Measurements from ENCODE around the gene EVA1C.

EVA1C gene

DNA sequence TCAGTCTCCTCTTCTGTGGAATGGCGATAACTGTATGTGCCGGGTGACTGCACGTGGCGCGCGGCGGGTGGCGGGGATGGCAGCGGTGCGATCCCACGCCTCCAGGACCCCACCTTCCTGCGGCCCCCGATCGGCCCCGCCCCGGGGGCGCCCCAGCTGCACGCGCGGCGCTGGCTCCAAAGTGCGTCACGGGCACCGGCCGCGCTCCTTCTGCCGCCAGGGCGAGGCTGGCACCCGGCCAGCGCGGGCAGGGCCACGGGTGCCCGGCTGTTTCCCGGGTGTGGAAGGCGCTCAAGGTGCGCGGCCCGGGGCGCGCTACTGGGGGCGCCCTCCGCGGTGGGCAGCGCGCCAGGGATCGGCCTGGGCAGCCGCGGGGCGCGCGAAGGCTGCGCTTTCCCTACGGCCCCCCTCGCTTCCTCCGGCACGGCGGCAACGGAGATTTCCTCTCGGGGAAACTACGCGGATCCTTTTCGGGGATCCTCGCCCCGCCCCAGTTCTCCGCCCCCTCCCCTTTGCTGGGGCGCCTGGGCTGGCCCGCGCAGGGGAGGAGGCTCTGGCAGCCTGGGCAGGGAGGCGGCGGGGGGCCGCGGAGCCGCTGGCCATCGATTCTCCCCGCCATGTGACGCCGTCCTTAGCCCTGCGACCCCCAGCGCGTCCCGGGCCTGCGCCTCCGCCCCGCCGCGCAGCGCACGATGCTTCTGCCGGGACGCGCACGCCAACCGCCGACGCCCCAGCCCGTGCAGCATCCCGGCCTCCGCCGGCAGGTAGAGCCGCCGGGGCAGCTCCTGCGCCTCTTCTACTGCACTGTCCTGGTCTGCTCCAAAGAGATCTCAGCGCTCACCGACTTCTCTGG, at the start of gene EVA1C:
EVA1C (plus strand) TSS at position 545 of the 853 bp plus-strand sequence; CDS start at position 693, 148 bp downstream.
- TF ChIP-seq, protein P1, sequence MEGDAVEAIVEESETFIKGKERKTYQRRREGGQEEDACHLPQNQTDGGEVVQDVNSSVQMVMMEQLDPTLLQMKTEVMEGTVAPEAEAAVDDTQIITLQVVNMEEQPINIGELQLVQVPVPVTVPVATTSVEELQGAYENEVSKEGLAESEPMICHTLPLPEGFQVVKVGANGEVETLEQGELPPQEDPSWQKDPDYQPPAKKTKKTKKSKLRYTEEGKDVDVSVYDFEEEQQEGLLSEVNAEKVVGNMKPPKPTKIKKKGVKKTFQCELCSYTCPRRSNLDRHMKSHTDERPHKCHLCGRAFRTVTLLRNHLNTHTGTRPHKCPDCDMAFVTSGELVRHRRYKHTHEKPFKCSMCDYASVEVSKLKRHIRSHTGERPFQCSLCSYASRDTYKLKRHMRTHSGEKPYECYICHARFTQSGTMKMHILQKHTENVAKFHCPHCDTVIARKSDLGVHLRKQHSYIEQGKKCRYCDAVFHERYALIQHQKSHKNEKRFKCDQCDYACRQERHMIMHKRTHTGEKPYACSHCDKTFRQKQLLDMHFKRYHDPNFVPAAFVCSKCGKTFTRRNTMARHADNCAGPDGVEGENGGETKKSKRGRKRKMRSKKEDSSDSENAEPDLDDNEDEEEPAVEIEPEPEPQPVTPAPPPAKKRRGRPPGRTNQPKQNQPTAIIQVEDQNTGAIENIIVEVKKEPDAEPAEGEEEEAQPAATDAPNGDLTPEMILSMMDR (IDR thresholded peaks at IDR 0.05; ENCODE audit: low read depth, low read length): 0 out of 2 replicates have a peak, but pooled peaks have one; percentile 16
- no peaks in the 10 kb centered on the region for H3K36me3 ChIP-seq
- no peaks in the 10 kb centered on the region for H3K9me3 ChIP-seq (ENCODE audit: severe bottlenecking)
- peak within 1 kb of the TSS; percentile 43 for H3K4me3 ChIP-seq (ENCODE audit: low read depth, low read length)
- H3K27ac ChIP-seq: no peak within 1 kb of the TSS
- no peak for DNase-seq
- H3K27me3 ChIP-seq (ENCODE audit: insufficient read depth, low read depth, severe bottlenecking): peaks cover 65% of the 10 kb centered on the region

GRCh38 chr21:32364387-32364786, 48.1 kb upstream of the EVA1C start:
- H3K4me3 ChIP-seq (ENCODE audit: low read depth, low read length): no peak overlapping the region
- no peaks in the 10 kb centered on the region for H3K27me3 ChIP-seq (ENCODE audit: insufficient read depth, low read depth, severe bottlenecking)
- H3K27ac ChIP-seq: no peak overlapping the region
- no peak for DNase-seq
- TF ChIP-seq, protein P1 (IDR thresholded peaks at IDR 0.05; ENCODE audit: low read depth, low read length): no peak
- H3K9me3 ChIP-seq (ENCODE audit: severe bottlenecking): no peaks in the 10 kb centered on the region
- H3K36me3 ChIP-seq: peaks cover 77% of the 10 kb centered on the region

DNA sequence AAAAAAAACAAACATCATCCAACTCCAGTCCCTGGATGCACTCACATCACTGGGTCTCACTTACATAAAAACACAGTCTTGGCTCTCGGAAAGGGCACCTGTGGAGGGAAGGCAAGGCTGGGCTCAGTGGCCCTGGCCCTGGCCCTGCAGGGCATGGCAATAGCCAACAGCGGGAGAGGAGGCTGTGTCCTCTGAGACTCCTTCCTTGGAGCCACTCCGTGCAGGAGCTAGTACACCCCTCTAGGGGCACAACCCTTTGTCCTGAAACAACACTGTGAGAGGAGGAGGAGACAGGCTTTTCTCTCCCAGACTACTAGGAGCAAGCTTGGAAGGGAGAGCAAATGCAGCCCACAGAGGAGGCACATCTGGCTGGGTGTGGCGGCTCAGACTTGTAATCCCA, 47.7 kb upstream of the EVA1C start:
- Histone ChIP-seq H3K27ac (no peak overlapping the region), H3K36me3 (peaks cover 73% of the 10 kb centered on the region), H3K9me3 (ENCODE audit: severe bottlenecking) (no peaks in the 10 kb centered on the region), H3K4me3 (ENCODE audit: low read depth, low read length) (no peak overlapping the region), H3K27me3 (ENCODE audit: insufficient read depth, low read depth, severe bottlenecking) (no peaks in the 10 kb centered on the region)
- TF ChIP-seq, protein P1 (IDR thresholded peaks at IDR 0.05; ENCODE audit: low read depth, low read length): 0 out of 2 replicates have a peak, but pooled peaks have one; percentile 8
- DNase-seq: no peak

DNA sequence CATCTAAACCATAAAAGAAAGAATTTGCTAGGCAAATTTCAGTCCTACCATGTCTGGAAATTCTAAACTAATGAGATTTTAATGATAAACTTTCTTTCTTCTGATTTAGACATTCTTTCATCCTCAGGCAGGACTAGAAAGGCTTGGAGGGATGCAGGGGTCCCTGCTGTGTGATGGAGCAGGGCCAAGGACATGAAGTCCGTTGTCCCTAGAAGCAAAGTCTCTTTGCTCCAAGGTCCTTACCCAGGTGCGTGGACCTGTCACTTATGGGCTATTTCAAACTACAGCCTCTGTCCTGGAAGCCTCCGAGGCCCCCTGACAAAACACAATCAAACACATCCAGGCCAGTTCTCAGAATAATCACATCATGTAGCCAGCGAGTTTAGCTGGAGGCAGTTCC, 46.3 kb upstream of the EVA1C start:
- H3K27ac ChIP-seq: no peak overlapping the region
- TF ChIP-seq, protein P1 (IDR thresholded peaks at IDR 0.05; ENCODE audit: low read depth, low read length): no peak
- peaks cover 65% of the 10 kb centered on the region for H3K36me3 ChIP-seq

DNA sequence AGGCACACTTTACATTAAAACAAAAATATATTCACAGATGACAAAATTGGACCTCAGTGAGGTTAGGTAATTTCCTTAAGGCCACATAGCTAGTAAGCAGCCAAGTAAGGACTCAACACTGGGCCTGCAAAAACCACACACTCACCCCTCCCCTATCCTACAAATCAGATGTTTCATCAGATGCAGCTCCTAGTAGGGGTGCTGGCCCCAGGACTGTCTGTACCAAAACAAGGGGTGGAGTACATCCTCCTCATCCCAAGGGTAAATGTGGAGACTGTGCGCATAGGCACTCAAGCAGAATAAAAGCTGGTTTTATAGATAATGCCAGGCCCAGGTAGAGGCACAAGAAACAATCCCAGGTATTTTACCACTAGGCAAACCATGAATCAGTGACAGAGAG, 45.3 kb upstream of the EVA1C start:
- Histone ChIP-seq H3K4me3 (ENCODE audit: low read depth, low read length) (no peak overlapping the region), H3K27me3 (ENCODE audit: insufficient read depth, low read depth, severe bottlenecking) (no peaks in the 10 kb centered on the region), H3K27ac (no peak overlapping the region), H3K9me3 (ENCODE audit: severe bottlenecking) (no peaks in the 10 kb centered on the region), H3K36me3 (peaks cover 64% of the 10 kb centered on the region)
- TF ChIP-seq, protein P1 (IDR thresholded peaks at IDR 0.05; ENCODE audit: low read depth, low read length): no peak
- DNase-seq: no peak

More for the DNA sequence above, 46.3 kb upstream of the EVA1C start:
- Histone ChIP-seq H3K27me3 (ENCODE audit: insufficient read depth, low read depth, severe bottlenecking) (no peaks in the 10 kb centered on the region), H3K9me3 (ENCODE audit: severe bottlenecking) (no peaks in the 10 kb centered on the region), H3K4me3 (ENCODE audit: low read depth, low read length) (no peak overlapping the region)
- no peak for DNase-seq
